ENCODE data around the gene PHACTR1. TPM values are rescaled to one million over a fixed set of nuclear protein-coding genes. Genes with fewer than 3 reads are reported as not detected.

PHACTR1 gene
- total RNA-seq, 1 donor, result 0.43 TPM

GRCh38 chr6:12977206-12977605, 260.6 kb downstream of the PHACTR1 start:
- no peak for DNase-seq (ENCODE audit: low read depth)
- TF ChIP-seq, protein P1, sequence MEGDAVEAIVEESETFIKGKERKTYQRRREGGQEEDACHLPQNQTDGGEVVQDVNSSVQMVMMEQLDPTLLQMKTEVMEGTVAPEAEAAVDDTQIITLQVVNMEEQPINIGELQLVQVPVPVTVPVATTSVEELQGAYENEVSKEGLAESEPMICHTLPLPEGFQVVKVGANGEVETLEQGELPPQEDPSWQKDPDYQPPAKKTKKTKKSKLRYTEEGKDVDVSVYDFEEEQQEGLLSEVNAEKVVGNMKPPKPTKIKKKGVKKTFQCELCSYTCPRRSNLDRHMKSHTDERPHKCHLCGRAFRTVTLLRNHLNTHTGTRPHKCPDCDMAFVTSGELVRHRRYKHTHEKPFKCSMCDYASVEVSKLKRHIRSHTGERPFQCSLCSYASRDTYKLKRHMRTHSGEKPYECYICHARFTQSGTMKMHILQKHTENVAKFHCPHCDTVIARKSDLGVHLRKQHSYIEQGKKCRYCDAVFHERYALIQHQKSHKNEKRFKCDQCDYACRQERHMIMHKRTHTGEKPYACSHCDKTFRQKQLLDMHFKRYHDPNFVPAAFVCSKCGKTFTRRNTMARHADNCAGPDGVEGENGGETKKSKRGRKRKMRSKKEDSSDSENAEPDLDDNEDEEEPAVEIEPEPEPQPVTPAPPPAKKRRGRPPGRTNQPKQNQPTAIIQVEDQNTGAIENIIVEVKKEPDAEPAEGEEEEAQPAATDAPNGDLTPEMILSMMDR (IDR thresholded peaks at IDR 0.05; ENCODE audit: insufficient read depth, low read depth, low read length), result no peak
- no peak overlapping the region for H3K4me3 ChIP-seq (ENCODE audit: low read depth, low read length)

DNA sequence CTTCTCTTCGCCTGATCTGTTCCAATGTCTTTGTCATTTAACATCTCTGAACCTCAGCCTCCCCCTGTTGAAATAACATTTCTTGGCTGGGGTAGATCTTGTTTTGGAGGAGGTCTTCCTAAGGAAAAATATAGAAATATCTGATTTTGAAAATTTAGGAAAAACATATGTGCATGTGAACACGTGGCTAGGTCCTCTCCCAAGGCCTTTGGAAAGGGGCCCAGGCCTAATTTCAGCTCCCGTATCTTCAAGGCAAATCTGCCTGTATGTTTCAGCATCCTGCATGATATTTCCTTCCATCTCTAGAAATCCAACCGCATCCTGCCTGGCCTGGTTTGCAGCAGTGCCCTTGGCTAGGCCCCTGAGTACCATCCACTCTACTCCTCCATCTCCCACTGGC, 261.2 kb downstream of the PHACTR1 start:
- TF ChIP-seq, protein P1 (IDR thresholded peaks at IDR 0.05; ENCODE audit: insufficient read depth, low read depth, low read length), result no peak
- DNase-seq (ENCODE audit: low read depth), result no peak
- no peak overlapping the region for H3K4me3 ChIP-seq (ENCODE audit: low read depth, low read length)

- TF ChIP-seq, protein P1 (IDR thresholded peaks at IDR 0.05; ENCODE audit: insufficient read depth, low read depth, low read length), result no peak
- DNase-seq (ENCODE audit: low read depth), result no peak
- no peak overlapping the region for H3K4me3 ChIP-seq (ENCODE audit: low read depth, low read length)
These were observed 264.2 kb downstream of the PHACTR1 start for GRCh38 chr6:12980741-12981140.

DNA sequence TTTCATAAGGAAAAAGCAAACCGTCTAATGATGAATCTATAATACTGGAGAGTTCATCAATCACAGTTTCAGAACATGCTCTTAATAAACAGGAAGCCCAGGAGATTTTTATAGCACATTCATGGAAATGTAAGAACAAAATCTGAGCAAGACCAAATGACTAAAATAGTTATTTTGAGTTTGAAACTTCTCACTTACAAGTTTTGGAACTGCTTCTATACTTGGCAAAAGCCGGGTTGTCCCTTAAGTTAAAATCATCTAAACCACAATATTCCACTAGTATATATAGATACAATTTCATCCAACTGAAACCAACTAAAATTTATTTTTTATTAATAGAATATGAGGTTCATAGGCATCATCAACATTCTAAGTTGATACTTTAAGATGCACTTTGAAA, 268.2 kb downstream of the PHACTR1 start:
- no peak for DNase-seq (ENCODE audit: low read depth)
- TF ChIP-seq, protein P1 (IDR thresholded peaks at IDR 0.05; ENCODE audit: insufficient read depth, low read depth, low read length), result no peak
- no peak overlapping the region for H3K4me3 ChIP-seq (ENCODE audit: low read depth, low read length)

- H3K4me3 ChIP-seq (ENCODE audit: low read depth, low read length), result no peak overlapping the region
- TF ChIP-seq, protein P1 (IDR thresholded peaks at IDR 0.05; ENCODE audit: insufficient read depth, low read depth, low read length), result no peak
- DNase-seq (ENCODE audit: low read depth), result no peak
These were observed 271.2 kb downstream of the PHACTR1 start for GRCh38 chr6:12987783-12988182.

DNA sequence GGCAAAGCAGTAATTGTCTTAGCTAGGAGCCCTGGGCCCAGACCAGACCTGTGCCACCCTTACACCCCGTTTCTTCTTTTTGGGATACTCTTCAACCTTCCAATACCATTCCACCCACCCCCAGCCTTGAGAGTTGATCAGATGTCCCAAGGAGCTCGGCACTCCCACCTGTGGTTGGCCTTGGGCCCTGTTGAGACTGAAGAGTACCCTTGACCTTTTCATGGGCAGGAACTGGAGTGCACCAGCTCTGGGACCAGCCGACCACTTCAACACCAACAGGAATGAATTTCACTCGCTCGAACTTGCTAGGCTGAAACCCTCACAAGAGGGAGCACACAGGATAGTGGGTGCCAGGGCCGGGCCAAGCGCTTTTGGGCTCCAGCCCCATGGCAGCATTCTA, 273.6 kb downstream of the PHACTR1 start:
- H3K4me3 ChIP-seq (ENCODE audit: low read depth, low read length), result no peak overlapping the region
- TF ChIP-seq, protein P1 (IDR thresholded peaks at IDR 0.05; ENCODE audit: insufficient read depth, low read depth, low read length), result no peak
- no peak for DNase-seq (ENCODE audit: low read depth)

GRCh38 chr6:12991435-12991834, 274.9 kb downstream of the PHACTR1 start:
- DNase-seq (ENCODE audit: low read depth), result no peak
- TF ChIP-seq, protein P1 (IDR thresholded peaks at IDR 0.05; ENCODE audit: insufficient read depth, low read depth, low read length), result no peak
- H3K4me3 ChIP-seq (ENCODE audit: low read depth, low read length), result no peak overlapping the region
